ENCODE data around the gene KITLG.
"Not testable (repeated sequence)": the region's sequence is repeated elsewhere in the genome, so short reads cannot be mapped to it uniquely, and the experiment has no call there.

Gene KITLG

GRCh38 chr12:88538697-88539096 lies 41.6 kb downstream of the KITLG start:
- no peak for DNase-seq

GRCh38 chr12:88538250-88538649 lies 42.0 kb downstream of the KITLG start:
- DNase-seq, result no peak

- DNase-seq, result no peak
Observed at GRCh38 chr12:88530868-88531267, 49.4 kb downstream of the KITLG start.

- DNase-seq, result no peak
Observed at GRCh38 chr12:88529531-88530488, 50.5 kb downstream of the KITLG start.

- no peak for DNase-seq
Observed at GRCh38 chr12:88522961-88523360, 57.3 kb downstream of the KITLG start.

- no peak for DNase-seq
Observed at GRCh38 chr12:88520436-88520820, 59.8 kb downstream of the KITLG start.

GRCh38 chr12:88519802-88520435 lies 60.4 kb downstream of the KITLG start:
- no peak for DNase-seq

GRCh38 chr12:88518863-88519403 lies 61.3 kb downstream of the KITLG start:
- DNase-seq, result no peak

- no peak for DNase-seq
Observed at GRCh38 chr12:88516811-88517210, 63.5 kb downstream of the KITLG start.

GRCh38 chr12:88510843-88511242 lies 69.4 kb downstream of the KITLG start:
- no peak for DNase-seq

GRCh38 chr12:88509851-88510250 lies 70.4 kb downstream of the KITLG start:
- DNase-seq, result no peak

GRCh38 chr12:88509347-88509746 lies 70.9 kb downstream of the KITLG start:
- DNase-seq, result no peak

- DNase-seq, result not testable (repeated sequence)
Observed at GRCh38 chr12:88507851-88508250, 72.4 kb downstream of the KITLG start.

- no peak for DNase-seq
Observed at GRCh38 chr12:88507270-88507669, 73.0 kb downstream of the KITLG start.

GRCh38 chr12:88505696-88506095 lies 74.6 kb downstream of the KITLG start:
- no peak for DNase-seq

GRCh38 chr12:88503281-88503703 lies 77.0 kb downstream of the KITLG start:
- no peak for DNase-seq

GRCh38 chr12:88501972-88502938 lies 78.0 kb downstream of the KITLG start:
- DNase-seq, result no peak

- no peak for DNase-seq
Observed at GRCh38 chr12:88496891-88497371, 83.3 kb downstream of the KITLG start.

- DNase-seq, result no peak
Observed at GRCh38 chr12:88496429-88496828, 83.8 kb downstream of the KITLG start.

GRCh38 chr12:88495031-88495430 lies 85.2 kb downstream of the KITLG start:
- DNase-seq, result no peak

- no peak for DNase-seq
Observed at GRCh38 chr12:88494520-88494919, 85.8 kb downstream of the KITLG start.

- DNase-seq, result no peak
Observed at GRCh38 chr12:88493636-88494035, 86.6 kb downstream of the KITLG start.

- DNase-seq, result no peak
Observed at GRCh38 chr12:88490425-88490824, 89.8 kb downstream of the KITLG start.

Measured in NCI-H1417 treated with DMSO at 0.1 percent for 48 hours (cell line).